Erythroblast (primary cell): Measurements from ENCODE around the gene WIPF2.

Experiments
- GATA1 ChIP-seq: IDR thresholded peaks from 2 replicates; pipeline ENCODE4 v1.6.1; 2011; ENCODE audit warnings: low read depth, mild to moderate bottlenecking, control low read depth, low read length, moderate library complexity
- POLR2A ChIP-seq: IDR thresholded peaks from 2 replicates; pipeline ENCODE4 v1.6.1; 2011; ENCODE audit warnings: mild to moderate bottlenecking, low read length

- TF ChIP-seq POLR2A, result no peak
- no peak for TF ChIP-seq GATA1
Observed at GRCh38 chr17:40218006-40218739, 931 bp upstream of the WIPF2 start.
